GM19099 (cell line): Measurements from ENCODE around the gene ZNF525.

Source experiments
- POLR2A ChIP-seq: IDR thresholded peaks from 3 replicates; pipeline ENCODE4 v1.6.1; 2011; ENCODE audit warnings: low read depth; ENCODE audit not compliant: insufficient read length; ENCODE audit errors: extremely low read depth

Gene ZNF525

DNA sequence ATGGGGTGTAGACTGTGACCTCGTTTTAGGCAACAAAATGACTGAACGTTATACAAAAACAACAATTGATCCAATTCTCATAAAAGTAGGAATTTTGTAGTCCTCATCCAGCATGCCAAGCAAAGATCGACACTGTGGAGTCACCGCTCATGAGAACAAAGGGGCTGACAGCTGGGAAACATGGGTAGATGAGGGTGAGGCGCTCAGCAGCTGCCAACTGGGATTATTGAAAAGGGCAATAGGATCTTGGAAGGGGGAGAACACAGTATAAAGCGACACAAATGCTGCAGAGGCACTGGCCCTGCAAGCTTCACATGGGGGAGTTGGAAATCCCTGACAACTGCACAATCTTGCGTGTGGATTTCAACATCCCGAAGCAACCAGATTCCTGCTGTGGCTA is 24.1 kb downstream of the ZNF525 start:
- no peak for TF ChIP-seq POLR2A

DNA sequence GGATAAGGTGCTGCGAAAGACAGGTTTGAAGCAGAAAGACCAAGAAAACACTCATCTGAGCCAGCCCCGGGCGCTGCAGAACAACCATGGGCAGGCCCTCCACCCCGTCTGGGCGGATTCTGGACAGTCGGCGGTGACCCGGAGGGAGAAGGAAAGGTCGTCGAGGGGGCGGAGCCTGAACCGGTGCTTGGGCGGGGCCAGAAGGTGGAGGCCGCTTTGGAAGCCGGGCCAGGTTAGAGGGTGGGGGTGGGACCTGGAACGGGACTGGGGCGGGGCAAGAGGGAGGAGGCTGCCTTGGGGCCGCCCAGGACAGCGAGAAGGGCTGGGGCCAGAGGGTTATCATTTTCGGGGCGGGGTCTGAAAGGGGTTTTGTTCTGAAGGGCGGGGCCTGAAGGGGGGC is 24.5 kb downstream of the ZNF525 start:
- no peak for TF ChIP-seq POLR2A

- no peak for TF ChIP-seq POLR2A
Observed at GRCh38 chr19:53394522-53394973, 29.0 kb downstream of the ZNF525 start.

- TF ChIP-seq POLR2A, result peak; percentile 89
Observed at GRCh38 chr19:53394974-53395839, 29.7 kb downstream of the ZNF525 start, which contains the start of gene ZNF765. Gene ZNF765 (plus strand): TSS chr19:53395149. CDS start chr19:53398016, 2,867 bp downstream.

GRCh38 chr19:53396525-53396868 is 31.0 kb downstream of the ZNF525 start:
- TF ChIP-seq POLR2A, result no peak

GRCh38 chr19:53409505-53410204 is 44.1 kb downstream of the ZNF525 start:
- TF ChIP-seq POLR2A, result no peak

DNA sequence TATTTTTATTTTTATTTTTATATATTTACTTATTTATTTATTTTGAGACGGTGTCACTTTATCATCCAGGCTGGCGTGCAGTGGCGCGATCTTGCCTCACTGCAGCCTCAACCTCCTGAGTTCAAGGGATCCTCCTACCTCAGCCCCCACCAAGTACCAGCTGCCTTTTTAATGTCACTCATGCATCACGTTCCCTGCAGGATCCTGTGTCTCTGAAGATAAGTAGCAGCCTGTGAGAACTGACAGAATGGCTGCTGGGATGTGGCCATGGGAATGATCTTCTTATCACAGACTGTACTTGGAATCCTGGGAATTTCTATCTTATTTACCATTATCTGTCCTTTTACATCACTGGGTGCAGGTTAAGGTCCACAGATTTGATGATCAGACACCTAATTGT is 57.0 kb downstream of the ZNF525 start:
- TF ChIP-seq POLR2A, result no peak

- no peak for TF ChIP-seq POLR2A
Observed at GRCh38 chr19:53424968-53425597, 59.6 kb downstream of the ZNF525 start.

DNA sequence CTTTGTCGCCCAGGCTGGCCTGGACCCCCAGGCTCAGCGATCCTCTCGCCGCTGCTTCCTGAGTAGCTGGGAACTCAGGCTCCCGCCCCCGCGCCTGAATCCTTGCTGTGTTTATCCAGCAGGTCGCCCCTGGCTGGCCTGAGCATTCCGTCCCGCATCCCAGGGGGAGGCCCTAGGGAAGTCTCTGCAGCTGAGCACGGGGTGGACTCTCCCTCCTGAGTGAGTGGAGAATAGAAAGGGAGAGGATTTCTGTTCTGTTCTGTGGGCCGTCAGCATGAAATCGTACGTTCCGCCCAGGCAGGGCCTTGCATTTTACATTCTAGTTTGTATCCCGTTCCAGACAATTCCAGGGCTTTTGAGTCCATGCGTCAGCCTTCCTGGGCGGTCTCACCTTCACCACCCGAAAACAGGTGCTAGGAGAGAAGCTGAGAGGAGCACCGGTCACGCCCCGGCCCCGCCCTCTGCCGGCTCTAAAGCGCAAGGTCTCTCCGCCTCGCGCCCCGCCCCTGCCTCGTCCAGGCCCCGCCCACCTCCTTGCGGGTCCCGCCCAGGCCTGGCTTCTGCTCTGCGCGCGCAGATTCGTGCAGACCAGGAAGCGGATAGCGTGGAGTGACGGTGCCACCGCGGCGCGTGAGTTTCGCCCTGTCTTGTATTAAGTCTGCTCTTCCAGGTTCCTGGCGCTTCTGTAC is 66.0 kb downstream of the ZNF525 start, which contains the start of gene ZNF761:
Gene ZNF761, plus strand, starts transcription at position 586 of the 689 bp plus-strand sequence. CDS start 15,285 bp downstream, outside the sequence.
- TF ChIP-seq POLR2A, result peak; percentile 83

- no peak for TF ChIP-seq POLR2A
Observed at GRCh38 chr19:53432088-53432661, 66.7 kb downstream of the ZNF525 start.
